Fibroblast of the aortic adventitia (primary cell): Measurements from ENCODE around the gene ANKFY1. TPM values are rescaled to one million over a fixed set of nuclear protein-coding genes. Genes with fewer than 3 reads are reported as not detected.

Experiments
- DNase-seq: peaks from one replicate; pipeline ENCODE4 v3.0.0-alpha.2; 2010; ENCODE audit warnings: low read depth
- H3K4me3 ChIP-seq: 2 replicates; pipeline ENCODE4 v1.5.1; 2011; ENCODE audit warnings: low read depth, mild to moderate bottlenecking, control low read depth, low read length, moderate library complexity
- CTCF ChIP-seq: IDR thresholded peaks from 2 replicates; pipeline ENCODE4 v1.5.1; 2011; ENCODE audit warnings: mild to moderate bottlenecking, low read length, control low read depth, inconsistent platforms; ENCODE audit not compliant: insufficient read depth
- total RNA-seq: library from RNA; depleted of rRNA; stranded (reverse); fragments of >200 nt; gene quantifications from 2 replicates; pipeline ENCODE4 v1.2.3, GENCODE V29; 2012; ENCODE audit warnings: low replicate concordance

ANKFY1 gene
- total RNA-seq, 1 donor = 55.0 TPM

- no peak for TF ChIP-seq CTCF
- no peak overlapping the region for H3K4me3 ChIP-seq
- no peak for DNase-seq
These were observed 57.9 kb downstream of the ANKFY1 start for GRCh38 chr17:4205917-4206316.

GRCh38 chr17:4204710-4205173, 59.0 kb downstream of the ANKFY1 start:
- H3K4me3 ChIP-seq = no peak overlapping the region
- peak; percentile 99 for DNase-seq
- no peak for TF ChIP-seq CTCF

- TF ChIP-seq CTCF = no peak
- no peak overlapping the region for H3K4me3 ChIP-seq
- no peak for DNase-seq
These were observed 59.6 kb downstream of the ANKFY1 start for GRCh38 chr17:4204190-4204589.

- peak; percentile 39 for DNase-seq
- no peak overlapping the region for H3K4me3 ChIP-seq
- TF ChIP-seq CTCF = no peak
These were observed 62.6 kb downstream of the ANKFY1 start for GRCh38 chr17:4201226-4201625.

GRCh38 chr17:4199818-4200402, 63.9 kb downstream of the ANKFY1 start:
- peak; percentile 84 for TF ChIP-seq CTCF
- DNase-seq = peak; percentile 53

GRCh38 chr17:4198995-4199394, 64.8 kb downstream of the ANKFY1 start:
- H3K4me3 ChIP-seq = no peak overlapping the region
- no peak for TF ChIP-seq CTCF
- DNase-seq = no peak

More at GRCh38 chr17:4199818-4200402, 63.9 kb downstream of the ANKFY1 start:
- H3K4me3 ChIP-seq = no peak overlapping the region

- DNase-seq = peak; percentile 31
- TF ChIP-seq CTCF = no peak
- H3K4me3 ChIP-seq = no peak overlapping the region
These were observed 68.5 kb downstream of the ANKFY1 start for GRCh38 chr17:4195306-4195705.
